ENCODE data around the gene NTM.

GRCh38 chr11:131522851-131523250, 152.4 kb downstream of the NTM start:
- TF ChIP-seq CTCF (IDR thresholded peaks at IDR 0.05 in 8 of 11, conservative IDR thresholded peaks at IDR 0.05 in 3 of 11) (no peak), POLR2AphosphoS5 (IDR thresholded peaks at IDR 0.05) (no peak)

Data from spleen (tissue), 7 donors.